Inflammatory macrophage (primary cell): Measurements from ENCODE around the gene KAT8.

Experiments used
- DNase-seq, 2 donors: peaks; one replicate each; pipeline ENCODE4 v3.0.0-alpha.2; 2020 to 2022

Gene KAT8

DNA sequence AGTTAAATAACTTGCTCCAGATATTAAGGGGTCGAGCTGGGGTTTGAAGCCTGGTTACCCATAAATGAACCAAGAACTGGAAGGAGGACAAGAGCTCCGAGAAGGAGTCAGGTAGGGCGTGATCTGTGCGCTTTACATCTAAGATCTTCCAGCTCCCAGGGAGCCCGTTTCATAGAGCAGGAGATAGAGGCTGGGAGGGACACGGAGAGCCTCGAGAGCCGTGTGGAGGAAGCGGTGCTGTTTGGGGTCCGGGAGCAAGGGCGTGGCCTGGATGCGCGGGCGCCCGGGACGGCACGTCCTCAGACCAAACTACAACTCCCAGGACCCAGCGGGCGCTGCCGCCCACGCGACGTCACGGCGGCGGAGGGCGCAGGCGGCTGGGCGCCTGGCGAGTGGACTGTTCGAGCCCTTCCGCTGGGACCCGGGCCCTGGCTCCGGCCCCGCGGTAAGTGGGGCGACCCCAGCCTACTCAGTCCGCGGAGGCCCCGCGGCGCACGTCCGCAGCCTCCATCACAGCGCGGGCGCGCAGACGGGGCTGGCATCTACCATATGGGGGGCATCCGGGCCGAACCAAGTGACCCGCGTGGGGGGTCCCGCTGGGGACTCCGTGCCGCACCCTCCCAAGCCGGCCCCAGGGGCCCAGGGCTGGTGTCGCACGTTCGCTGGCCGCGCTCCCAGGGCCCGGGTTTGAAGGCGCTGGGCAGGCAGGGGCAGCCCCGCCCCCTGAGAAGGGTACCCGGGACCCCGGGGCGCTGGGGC, 9.2 kb upstream of the KAT8 start, which contains the start of gene BCKDK:
TSS of gene BCKDK (plus strand) at position 352 of the 759 bp plus-strand sequence. CDS start 838 bp downstream, outside the sequence.
- DNase-seq: peak; percentile 77 to 89

DNA sequence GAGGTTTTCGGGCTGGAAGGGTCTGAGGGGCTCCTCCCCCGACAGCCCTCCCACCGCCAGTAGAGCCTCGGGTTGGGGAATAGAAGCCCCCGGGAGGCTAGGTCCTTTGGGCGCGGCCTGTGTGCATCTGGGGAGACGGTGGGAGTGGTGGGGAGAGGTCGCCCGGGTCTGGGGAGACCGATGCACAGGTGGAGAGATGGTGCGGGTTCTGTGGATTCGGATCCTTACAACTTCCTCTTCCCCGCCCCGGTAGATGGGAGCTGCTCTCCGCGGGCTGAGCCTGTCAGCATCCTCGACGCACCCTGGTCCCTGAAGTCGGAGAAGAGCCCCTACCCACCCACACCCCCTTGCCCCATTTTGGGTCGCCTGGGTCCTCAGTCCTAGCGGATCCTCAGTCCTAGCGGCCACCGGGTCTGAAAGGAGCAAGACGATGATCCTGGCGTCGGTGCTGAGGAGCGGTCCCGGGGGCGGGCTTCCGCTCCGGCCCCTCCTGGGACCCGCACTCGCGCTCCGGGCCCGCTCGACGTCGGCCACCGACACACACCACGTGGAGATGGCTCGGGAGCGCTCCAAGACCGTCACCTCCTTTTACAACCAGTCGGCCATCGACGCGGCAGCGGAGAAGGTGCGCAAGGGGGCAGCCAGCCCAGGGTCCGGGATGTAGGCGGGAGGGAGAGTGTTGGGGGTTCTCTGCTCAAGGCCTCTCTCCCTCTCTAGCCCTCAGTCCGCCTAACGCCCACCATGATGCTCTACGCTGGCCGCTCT, 8.5 kb upstream of the KAT8 start:
- DNase-seq: no peak

- no peak for DNase-seq
These were observed 7.8 kb upstream of the KAT8 start for GRCh38 chr16:31109622-31110021.

DNA sequence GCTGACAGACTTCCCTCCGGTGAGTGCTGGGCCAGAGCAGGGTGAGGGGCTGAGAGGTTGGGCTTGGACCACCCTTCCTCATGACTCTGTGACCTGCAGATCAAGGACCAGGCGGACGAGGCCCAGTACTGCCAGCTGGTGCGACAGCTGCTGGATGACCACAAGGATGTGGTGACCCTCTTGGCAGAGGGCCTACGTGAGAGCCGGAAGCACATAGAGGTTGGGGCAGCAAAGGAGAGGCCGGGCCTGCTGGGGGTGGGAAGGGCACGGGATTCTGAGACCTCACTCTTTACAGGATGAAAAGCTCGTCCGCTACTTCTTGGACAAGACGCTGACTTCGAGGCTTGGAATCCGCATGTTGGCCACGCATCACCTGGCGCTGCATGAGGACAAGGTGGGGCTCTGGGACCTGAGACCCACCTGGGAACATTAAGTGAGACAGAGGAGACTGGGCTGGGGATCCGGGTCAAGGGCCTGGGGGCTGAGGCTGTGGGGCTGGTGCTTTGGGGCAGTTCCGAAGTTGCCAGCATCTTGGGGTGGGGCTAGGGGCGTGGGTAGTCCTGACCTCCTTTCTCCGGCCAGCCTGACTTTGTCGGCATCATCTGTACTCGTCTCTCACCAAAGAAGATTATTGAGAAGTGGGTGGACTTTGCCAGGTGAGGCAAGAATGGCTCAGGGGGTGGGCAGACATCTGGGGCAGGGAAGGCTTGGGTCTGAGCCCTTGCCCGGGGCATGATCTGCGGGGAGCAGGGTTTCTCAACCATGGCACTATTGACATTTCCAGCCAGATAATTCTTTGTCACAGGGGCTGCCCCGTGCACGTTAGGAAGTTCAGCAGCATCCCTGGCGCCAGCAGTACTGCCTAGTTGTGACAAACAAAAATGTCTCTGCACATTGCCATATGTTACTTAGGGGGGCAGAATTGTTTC, 7.1 kb upstream of the KAT8 start:
- no peak for DNase-seq

- no peak for DNase-seq
These were observed 5.5 kb upstream of the KAT8 start for GRCh38 chr16:31111881-31112466.

GRCh38 chr16:31112711-31113110, 4.8 kb upstream of the KAT8 start:
- no peak for DNase-seq

DNA sequence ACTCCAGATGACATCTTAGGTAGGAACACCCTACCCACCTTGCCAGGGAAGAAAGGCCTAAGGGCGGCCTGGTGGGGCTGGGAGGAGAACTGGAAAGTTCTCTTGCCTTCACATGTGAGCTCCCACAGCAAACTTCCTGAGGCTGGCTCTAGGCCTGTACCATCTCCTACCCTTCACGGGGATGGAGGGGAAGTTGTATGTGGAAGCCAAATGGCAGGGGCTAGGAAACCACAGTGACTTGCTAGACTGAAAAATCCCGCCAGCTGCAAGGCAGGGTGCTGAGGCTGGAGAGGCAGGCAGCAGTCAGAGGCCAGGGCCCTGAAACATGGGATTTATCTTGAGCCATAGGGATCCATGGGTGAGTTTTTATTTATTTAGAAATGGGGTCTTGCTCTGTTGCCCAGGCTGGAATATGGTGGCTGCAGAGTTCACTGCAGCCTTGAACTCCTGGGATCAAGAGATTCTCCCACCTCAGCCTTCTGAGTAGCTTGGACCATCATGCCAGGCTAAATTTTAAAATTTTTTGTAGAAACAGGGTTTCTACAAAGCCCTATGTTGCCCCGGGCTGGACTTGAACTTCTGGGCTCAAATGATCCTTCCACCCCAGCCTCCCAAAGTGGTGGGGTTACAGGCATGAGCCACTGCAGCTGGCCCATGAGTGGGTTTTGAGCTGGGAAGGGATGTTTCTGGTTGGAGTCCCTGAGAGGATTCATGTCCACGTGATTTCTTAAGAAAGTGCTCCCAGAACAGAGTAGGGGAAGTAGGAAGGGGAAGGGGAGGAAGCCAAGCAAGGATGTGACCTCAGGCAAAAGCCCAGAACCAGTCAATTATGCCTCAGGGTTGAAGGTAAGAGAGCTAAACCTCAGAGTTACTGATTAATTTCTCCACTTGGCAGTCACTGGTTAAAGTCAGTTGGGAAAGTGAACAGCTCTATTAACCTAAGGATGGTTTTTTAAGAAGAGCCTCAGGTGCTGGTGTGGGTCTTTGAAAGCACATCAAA, 4.0 kb upstream of the KAT8 start:
- DNase-seq: peak; percentile 88 to 92

DNA sequence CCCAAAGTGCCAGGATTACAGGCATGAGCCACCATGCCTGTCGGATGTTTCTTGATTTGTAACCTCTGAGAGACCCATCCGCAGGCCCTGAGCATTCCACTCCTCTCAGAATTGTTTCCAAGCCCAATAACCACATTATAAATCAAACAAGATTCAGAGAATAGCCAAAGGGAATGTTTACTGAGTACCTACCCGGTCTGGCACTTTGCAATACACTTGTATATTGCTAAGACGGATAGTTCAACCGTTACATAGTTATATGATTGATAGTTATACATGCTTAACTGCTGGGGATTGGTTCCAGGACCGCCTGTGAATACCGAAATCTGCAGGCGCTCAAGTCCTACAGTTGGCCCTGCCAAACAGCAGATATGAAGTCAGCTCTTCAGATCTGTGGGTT, 3.0 kb upstream of the KAT8 start:
- no peak for DNase-seq

DNA sequence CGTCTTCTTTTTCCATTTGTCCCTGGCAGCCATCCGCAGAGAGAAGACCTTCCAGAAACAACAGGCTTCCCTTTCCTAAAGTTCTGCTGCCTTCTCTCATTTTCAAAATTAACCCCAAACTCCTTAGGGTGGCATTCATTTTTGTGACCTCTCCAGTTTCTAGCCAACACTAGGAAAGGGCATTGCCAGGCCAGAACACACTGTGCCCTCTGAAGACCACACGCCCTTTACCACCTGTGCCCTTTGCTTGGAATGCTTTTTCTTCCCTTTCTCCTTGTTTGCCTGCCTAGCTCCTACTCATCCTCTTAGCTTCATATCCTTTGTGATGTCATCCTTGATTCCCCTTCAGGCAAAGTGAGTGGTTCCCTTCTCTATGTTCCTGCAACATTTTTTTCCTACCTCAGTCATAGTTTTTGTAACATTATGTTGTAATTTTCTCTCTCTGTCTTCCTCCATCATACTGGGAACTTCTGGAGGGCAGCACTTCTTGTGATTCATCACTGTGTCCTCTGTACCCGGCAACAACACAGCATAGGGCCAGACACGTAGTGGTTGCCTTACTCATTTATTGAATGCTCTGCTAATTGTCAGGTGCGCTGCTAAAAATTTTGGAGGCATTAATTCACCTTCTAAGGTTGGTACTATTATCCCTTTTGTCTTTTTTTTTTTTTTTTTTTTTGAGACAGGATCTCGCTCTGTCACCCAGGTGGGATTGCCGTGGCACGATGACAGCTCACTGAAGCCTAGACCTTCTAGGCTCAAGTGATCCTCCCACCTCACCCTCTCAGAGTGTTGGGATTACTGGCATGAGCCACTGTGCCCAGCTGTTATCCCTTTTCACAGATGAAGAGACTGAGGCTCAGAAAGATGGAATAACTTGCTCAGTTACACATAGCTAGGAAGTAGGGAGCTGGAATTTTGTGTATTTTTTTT, 1.0 kb downstream of the KAT8 start:
- peak; percentile 81 to 90 for DNase-seq

DNA sequence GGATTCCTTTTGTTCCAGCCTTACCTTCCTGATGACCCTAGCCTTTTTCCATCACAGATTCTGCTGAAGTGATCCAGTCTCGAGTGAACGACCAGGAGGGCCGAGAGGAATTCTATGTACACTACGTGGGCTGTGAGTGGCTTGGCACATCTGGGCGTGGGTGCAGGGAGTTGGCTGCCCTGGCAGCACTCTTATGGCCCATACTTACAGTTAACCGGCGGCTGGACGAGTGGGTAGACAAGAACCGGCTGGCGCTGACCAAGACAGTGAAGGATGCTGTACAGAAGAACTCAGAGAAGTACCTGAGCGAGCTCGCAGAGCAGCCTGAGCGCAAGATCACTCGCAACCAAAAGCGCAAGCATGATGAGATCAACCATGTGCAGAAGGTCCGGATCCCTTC, 2.7 kb downstream of the KAT8 start:
- DNase-seq: no peak

DNA sequence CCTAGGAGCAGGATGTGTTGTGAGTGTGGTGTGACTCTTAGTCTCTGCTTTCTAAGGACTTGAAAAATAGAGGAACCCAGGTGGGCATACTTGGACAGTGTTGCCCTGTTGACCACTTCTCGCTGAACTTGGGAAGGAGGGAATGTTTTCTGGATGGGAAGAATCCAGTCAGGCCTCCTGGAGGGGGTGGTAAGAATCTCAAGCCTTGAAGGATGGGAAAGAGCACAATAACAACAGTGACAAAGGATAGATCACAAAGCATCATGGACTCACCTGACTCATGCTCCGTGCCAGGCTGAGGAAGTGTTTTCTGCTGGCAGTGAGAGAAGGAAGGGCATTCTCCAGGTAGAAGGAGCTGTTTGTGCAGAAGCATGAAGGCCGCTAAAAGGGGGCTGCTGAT, 8.4 kb downstream of the KAT8 start:
- no peak for DNase-seq

DNA sequence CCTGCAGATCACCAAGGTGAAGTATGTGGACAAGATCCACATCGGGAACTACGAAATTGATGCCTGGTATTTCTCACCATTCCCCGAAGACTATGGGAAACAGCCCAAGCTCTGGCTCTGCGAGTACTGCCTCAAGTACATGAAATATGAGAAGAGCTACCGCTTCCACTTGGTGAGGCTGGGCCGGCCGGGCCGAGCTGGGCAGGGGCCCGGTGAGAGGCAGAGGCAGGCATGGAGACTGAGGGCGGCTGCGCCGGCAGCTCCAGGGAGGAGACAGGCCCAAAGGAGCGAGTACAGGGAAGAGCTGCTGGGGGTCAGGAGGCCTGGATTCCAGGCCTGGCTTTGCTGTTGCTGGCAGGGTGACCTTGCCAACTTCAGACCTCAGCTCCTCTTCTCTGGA, 9.7 kb downstream of the KAT8 start:
- DNase-seq: no peak

GRCh38 chr16:31128711-31129567, 11.5 kb downstream of the KAT8 start:
- peak; percentile 94 to 95 for DNase-seq

DNA sequence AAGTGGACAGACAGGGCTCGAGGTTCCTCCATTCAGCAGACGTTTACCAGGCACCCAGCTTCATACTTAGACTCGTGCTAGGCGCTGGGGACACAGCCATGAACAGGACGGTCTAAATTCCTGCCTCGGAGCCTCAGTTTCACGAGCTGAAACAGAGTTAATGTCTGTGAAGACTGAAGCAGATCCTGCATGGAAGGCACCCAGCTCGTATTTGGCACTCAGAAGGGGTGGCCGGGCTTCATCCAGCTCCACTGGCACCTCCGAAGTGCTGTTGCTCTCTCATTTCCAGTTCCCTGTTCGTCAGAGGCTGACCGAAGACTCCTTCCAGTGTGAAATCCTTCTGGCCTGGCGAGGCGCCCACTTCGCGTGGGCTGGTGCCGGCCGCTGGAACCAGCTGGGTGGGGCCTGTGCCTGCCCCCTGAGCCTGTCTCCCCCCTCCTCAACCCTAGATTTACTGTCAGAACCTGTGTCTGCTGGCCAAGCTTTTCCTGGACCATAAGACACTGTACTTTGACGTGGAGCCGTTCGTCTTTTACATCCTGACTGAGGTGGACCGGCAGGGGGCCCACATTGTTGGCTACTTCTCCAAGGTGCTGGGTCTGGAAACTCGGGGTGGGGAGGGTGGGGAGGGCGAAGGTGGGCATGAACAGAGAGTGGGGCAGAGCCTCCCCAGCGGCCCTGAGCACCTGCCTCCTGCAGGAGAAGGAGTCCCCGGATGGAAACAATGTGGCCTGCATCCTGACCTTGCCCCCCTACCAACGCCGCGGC, 12.3 kb downstream of the KAT8 start:
- peak; percentile 88 to 89 for DNase-seq

GRCh38 chr16:31130336-31130891, 12.9 kb downstream of the KAT8 start:
- peak; percentile 53 to 64 for DNase-seq

DNA sequence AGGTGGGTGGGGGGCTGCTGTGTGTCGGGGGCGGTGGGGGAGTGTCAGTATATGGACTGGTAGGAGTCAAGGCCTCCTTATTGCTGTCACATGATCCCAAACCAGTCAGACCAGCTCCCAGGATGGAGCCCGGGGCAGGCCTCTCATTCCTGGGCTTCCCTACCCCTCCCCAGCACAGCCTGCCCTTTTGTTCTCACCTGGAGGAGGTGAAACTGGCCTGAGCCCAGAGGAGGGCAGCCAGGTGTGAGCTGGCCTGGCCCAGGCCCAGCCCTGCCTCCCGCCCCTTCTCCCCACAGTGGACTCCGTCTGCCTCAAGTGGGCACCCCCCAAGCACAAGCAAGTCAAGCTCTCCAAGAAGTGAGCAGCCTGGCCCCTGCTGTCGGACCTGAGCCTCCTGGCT, 13.4 kb downstream of the KAT8 start:
- no peak for DNase-seq

GRCh38 chr16:31131416-31131815, 14.0 kb downstream of the KAT8 start:
- DNase-seq: no peak

GRCh38 chr16:31131841-31132271, 14.4 kb downstream of the KAT8 start:
- no peak for DNase-seq
